Measurements from ENCODE around the gene GKN2. TPM values are rescaled to one million over a fixed set of nuclear protein-coding genes. Genes with fewer than 3 reads are reported as not detected.

GKN2 gene
- total and polyA plus RNA-seq, 8 donors: 0.07 to 1.6 TPM; not detected in 6

- peaks cover 0 to 4% (median 0%) of the 10 kb centered on the region in 4 donors for H3K27me3 ChIP-seq
- no peak within 1 kb of the TSS for H3K27ac ChIP-seq
- H3K9me3 ChIP-seq: no peaks in the 10 kb centered on the region
- 75 to 81% methylated on average over 3 of the region's 3 CpGs for whole genome bisulfite sequencing, 2 donors
- no peaks in the 10 kb centered on the region for H3K4me1 ChIP-seq
- intact Hi-C loops (cut with DNase I): no loop called here
- no peaks in the 10 kb centered on the region for H3K36me3 ChIP-seq
- TF ChIP-seq CTCF (IDR thresholded peaks at IDR 0.05): no peak
- no peak for ATAC-seq
- no peak for FAIRE-seq
- no peak within 1 kb of the TSS for H3K4me3 ChIP-seq
- DNase-seq: no peak
These were observed 21.6 kb upstream of the GKN2 start, which contains the start of gene GKN1 for GRCh38 chr2:68974251-68974650. Gene GKN1 (plus strand): TSS chr2:68974636. CDS start chr2:68974678, 42 bp downstream.

GRCh38 chr2:68971591-68972231, 19.0 kb upstream of the GKN2 start:
- FAIRE-seq: no peak
- no peaks in the 10 kb centered on the region for H3K4me1 ChIP-seq
- H3K9me3 ChIP-seq: no peaks in the 10 kb centered on the region
- peak; percentile 43 to 78 (median 58) for ATAC-seq
- intact Hi-C loops (cut with DNase I): no loop called here
- WGBS, 2 donors: 46 to 61% methylated on average over 5 of the region's 5 CpGs
- H3K36me3 ChIP-seq: no peaks in the 10 kb centered on the region
- H3K27me3 ChIP-seq: no peaks in the 10 kb centered on the region
- TF ChIP-seq CTCF (IDR thresholded peaks at IDR 0.05): no peak
- H3K27ac ChIP-seq: no peak overlapping the region
- H3K4me3 ChIP-seq: no peak overlapping the region
- no peak for DNase-seq

GRCh38 chr2:68970566-68971265, 18.0 kb upstream of the GKN2 start:
- no peak for DNase-seq
- H3K27me3 ChIP-seq: no peaks in the 10 kb centered on the region
- H3K4me1 ChIP-seq: no peaks in the 10 kb centered on the region
- no peak overlapping the region for H3K4me3 ChIP-seq
- FAIRE-seq: no peak
- no peak for ATAC-seq
- no peaks in the 10 kb centered on the region for H3K9me3 ChIP-seq
- TF ChIP-seq CTCF (IDR thresholded peaks at IDR 0.05): no peak
- intact Hi-C loops (cut with DNase I): no loop called here
- H3K36me3 ChIP-seq: no peaks in the 10 kb centered on the region
- no peak overlapping the region for H3K27ac ChIP-seq
- 73 to 81% methylated on average over 8 of the region's 8 CpGs for whole genome bisulfite sequencing, 2 donors

GRCh38 chr2:68969736-68970490, 17.2 kb upstream of the GKN2 start:
- WGBS, 2 donors: 88% methylated on average over 8 of the region's 8 CpGs
- Histone ChIP-seq H3K36me3 (no peaks in the 10 kb centered on the region), H3K27me3 (no peaks in the 10 kb centered on the region), H3K4me3 (no peak overlapping the region), H3K27ac (no peak overlapping the region), H3K9me3 (no peaks in the 10 kb centered on the region), H3K4me1 (no peaks in the 10 kb centered on the region)
- DNase-seq (no peak), FAIRE-seq (no peak), ATAC-seq (no peak)
- no peak for TF ChIP-seq CTCF (IDR thresholded peaks at IDR 0.05)
- intact Hi-C loops (cut with DNase I): no loop called here
